CD4-positive, alpha-beta T cell treated with Interleukin-17A for 1 hour (primary cell): Measurements from ENCODE around the gene MED13.
"Not testable (repeated sequence)": the region's sequence is repeated elsewhere in the genome, so short reads cannot be mapped to it uniquely, and the experiment has no call there.

ENCODE experiments used
- DNase-seq: peaks from one replicate; pipeline ENCODE4 v3.0.0-alpha.2; 2020

MED13 gene

DNA sequence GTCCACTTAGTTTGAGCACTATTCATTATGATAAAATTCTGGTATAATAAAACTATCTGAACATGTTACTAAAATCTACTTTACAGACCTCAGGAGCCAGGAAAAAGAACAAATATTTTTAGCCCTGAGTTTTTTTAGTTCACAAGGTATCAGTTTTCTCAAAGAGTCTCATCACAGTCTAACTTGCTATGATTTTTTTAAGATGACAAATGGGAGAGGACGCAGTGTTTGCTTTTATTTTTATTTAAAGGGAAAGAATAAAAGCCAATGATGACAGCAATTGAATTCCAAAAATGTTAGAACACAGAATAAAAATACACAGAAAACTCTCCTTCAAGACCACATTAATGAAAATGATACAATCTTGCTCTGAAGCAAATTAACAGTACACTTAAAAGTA is 7.4 kb downstream of the MED13 start:
- DNase-seq = no peak

DNA sequence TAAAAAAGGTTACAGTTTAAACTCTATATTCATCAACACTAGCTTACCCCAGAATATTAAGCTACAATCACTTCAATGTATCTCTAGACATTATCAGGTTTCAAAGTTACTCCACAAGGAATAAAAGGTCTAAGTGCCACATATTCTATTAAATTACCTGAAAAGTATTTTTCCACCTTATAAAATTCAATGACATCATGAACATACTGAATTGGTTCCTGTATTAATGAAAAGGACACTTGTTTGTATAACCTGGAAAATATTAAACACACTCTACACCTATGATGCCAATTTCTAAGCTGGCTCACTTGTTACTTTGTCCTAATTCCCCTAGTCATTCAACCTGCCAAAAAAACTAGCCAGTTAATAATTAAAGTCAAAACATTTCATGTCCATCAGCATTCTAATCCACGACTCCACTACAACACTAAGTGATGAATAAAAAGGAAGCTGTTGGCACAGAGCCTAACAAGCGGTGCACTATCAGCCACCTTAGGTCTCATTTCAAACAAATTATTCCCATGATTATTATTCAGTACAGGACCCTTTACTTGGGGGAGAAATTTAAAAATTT is 12.2 kb downstream of the MED13 start:
- DNase-seq = no peak

DNA sequence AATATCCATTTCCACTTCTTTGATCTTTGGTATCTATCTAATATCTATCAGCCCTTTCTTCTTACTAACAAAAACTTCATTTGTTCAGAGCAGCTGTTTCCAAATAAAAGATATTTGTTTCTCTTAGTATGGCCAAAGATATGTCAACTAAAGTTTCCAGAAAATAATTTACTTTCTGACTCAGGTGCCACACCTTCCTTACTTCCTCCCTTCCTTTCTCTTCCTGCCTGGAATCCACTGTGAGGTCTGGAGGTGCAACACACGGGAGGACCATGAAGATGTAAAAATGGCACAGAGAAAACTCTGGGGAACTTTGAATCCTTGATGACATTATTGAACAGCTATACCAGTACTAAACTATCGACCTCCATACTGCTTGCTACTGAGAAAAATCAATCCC is 14.0 kb downstream of the MED13 start:
- DNase-seq = no peak

DNA sequence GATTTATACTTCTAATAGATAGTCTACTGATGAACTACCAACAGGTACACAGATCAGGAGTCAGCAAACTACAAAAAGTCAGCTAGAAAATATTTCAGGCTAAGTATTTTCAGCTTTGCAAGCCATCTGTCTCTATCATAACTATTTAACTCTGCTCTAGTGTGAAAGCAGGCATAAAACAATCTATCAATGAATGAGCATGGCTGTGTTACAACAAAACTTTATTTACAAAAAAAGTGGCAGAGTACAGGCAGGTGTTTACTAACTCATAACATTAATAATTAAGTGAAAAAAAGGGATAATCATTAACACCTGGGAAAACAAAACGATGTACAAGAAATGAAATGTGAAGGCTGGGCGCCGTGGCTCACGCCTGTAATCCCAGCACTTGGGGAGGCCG is 15.8 kb downstream of the MED13 start:
- no peak for DNase-seq

DNA sequence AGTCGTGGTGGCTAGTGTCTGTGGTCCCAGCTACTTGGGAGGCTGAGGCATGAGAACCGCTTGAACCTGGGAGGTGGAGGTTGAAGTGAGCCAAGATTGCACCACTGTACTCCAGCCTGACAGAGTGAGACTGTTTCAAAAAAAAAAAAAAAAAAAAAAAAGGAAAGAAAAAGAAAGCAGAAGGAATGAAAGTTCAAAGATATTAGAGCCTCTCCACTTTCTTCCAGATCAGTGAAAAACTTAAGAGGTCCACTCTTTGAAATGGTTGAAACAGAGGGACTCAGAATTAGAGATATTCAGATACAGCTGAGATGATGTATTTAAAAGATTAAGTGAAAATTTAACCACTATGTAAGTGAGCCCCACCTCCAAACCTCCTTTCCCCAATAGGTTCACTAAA is 16.8 kb downstream of the MED13 start:
- no peak for DNase-seq

DNA sequence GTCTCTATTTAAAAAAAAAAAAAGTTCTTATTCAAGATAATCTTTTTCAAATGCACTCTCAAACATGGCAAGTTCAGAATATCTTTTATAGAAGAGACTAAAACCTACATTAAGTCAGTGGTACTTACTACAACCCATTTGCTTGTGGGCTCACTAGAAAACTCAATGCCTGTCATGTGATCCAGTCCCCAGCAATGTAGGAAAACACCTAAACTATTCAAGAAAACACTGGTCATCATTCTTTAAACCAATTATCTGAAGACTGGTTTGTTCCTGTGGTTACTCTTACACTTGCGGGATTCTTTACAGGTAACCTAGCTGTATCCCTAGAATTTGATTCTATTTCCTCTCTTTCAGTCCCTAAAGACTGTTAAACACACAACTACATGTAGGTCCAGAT is 19.6 kb downstream of the MED13 start:
- no peak for DNase-seq

DNA sequence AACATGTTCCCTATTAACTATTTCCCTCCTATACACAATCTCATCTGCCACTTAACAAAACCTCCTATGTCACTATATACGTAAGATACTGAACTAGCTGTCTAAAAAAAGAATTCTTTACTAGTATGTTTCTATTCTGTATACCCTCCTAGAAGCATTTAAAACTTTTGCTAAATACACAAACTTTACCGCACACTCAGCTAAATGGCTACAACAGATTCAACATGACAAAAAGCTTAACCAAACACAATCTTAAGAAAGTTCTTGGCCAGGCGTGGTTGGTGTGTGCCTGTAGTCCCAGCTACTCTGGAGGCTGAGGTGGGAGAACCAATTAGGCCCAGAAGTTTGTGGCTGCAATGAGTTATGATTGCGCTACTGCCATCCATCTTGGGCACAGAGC is 20.0 kb downstream of the MED13 start:
- no peak for DNase-seq

DNA sequence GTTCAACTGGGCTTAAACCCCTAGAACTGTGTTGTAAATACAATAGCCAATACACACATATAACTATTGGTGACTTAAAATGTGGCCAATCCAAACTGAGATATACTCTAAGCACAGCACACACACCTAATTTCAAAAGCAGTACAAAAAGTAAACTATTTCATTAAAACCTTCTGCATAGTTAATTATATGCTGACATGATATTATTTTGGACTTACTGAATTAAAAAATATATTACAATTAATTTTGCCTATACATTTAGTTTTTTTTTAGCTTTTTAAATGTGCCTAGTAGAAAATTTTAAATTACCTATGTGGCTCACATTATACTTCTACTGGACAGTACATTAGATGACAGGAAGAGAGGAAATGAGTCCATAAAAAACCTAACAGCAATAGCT is 21.5 kb downstream of the MED13 start:
- no peak for DNase-seq

DNA sequence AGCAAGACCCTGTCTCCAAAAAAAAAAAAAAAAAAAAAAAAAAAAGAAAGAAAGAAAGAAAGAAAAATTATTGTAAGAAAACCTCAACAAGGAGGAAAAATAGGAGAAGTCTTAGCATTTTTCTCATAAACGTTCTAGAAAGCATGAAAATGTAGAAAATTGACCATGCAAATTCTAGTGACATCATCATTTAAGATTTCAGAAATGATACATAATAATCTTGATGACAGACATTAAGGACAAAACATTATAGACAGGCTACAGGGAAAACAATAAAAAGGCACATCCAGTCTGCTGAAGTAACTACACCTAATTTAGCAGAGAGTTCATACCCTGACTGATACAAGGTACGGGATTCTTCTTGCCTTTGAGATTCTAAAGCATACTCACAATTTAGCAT is 21.9 kb downstream of the MED13 start:
- DNase-seq = no peak

DNA sequence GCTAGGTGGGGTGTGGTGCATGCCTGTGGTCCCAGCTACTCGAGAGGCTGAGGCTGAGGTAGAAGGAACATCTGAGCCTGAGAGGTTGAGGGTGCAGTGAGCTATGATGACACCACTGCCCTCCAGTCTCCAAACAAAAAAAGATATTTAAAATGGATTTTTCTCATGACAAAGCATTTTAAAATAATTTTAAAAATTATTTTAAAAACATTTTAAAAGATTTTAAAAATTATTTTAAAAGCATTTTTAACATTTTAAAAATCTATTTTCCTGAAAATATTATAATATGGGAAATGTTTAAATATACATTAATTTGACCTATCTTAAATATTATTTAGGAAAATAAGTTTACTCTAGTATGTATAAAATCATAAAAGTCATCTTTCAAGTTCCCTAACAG is 26.8 kb downstream of the MED13 start:
- no peak for DNase-seq

DNA sequence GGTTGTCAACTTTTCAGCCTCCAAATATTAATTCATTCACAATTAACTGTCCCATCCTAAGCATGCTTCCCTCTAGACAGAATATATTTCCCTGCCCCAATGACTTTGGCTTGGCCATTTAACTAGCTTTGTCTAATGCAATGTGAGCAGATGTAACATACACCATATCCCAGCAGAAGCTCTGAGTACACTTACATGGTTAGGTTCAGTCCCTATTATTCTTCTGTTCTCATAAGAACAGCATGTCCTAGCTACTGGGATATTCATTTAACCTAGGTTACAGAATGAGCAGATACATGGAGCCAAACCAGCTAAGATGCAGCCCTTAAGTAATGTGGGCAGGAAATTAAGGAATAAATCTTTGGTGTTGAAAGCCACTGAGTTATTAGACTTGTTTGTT is 31.8 kb downstream of the MED13 start:
- DNase-seq = no peak

DNA sequence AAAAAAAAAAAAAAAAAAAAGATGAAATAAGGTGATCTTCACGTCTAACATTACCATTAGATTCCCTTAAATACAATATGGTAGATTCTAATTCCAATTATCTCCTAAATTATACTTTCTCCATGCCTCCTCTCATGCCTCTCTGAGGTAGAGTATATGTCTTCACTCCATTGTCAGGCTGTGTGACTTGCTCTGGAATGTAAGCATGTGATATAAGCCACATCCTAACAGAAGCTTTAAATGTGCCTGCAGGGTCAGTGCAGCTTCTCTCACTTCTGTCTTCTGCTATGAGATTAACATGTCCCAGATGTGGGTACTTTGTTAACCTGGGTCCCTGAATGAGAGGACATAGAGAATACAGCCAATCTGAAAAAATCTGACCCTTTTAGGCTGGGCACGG is 32.6 kb downstream of the MED13 start:
- DNase-seq = no peak

DNA sequence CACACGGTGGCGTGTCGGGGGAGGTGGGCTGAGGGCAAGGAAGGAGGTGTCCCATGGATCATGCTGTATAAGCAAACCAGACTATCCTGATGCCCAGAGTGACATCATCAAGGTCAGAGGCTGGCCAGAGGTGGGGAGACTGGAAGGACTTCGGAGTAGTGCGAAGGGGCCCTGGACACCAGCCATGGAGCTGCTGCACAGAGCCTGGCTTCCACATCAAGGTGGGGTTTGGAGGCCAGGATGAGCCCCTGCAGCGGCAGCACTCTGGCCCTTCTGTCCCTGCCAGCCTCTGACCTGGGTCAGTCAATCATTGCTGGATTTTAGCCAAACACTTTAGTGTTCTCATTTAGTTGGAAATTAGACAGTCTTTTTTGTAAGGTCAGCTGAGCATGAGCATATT is 34.8 kb downstream of the MED13 start:
- no peak for DNase-seq

DNA sequence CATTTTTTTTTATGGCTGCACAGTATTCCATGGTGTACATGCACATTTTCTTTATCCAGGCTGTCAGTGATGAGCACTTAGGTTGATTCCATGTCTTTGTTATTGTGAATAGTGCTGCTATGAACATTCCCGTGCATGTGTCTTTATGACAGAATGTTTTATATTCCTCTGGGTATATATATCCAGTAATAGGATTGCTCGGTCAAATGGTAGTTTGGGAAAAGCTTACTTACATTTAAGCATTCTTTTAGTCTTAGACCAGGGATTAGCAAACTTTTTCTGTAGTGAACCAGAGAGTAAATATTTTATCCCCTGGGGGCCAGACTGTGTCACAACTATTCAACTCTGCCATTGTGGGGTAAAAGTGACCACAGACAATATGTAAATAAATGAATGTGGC is 40.2 kb downstream of the MED13 start:
- no peak for DNase-seq

DNA sequence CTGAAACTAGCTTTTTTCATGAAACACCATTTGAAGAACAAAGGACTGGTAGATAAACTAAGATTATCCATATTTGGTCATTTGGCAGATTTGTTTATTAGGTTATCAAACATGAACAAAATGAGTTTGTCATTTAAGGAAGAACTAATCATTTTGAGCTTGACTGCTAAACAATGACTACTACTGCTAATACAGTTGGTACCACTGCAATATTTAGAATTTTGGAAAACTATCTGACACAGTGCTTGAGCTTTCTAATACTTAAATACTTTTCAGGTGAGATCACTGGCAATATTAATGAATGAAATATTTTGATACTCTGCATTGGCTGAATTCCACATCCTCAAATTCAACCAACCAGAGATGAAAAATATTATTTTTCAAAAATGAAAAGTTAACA is 47.2 kb downstream of the MED13 start:
- DNase-seq = no peak

DNA sequence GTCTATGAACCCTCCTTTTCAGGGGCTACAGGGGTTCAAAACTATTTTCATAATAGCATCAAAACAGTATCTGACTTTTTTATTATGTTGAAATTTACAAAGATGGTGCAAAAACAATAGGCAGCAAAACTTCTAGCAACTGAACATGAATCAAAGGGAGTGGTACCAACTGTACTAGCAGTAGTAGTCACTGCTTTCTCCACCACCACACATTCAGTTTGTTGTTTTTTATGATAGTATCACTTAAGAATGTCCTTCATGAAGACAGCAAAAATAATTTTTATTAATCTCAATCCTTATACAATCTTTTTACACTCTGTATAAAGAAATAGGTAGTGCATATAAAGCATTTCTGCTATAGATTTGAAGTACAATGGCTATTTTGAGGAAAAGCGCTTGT is 47.6 kb downstream of the MED13 start:
- DNase-seq = no peak

DNA sequence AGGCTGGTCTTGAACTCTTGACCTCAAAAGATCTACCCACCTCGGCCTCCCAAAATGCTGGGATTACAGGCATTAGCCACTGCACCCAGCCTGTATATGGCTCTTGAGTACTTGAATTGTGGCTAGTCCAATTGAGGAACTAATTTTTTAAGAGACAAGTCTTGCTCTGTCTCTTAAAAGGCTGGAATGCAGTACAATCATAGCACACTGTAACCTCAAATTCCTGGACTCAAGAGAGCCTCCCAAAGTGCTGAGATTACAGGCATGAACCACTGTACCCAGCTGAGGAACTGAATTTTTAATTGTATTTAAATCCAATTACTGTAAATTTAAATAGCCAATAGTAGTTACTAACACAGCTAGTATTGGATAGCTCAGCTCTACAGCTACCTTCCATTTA is 50.6 kb downstream of the MED13 start:
- no peak for DNase-seq

DNA sequence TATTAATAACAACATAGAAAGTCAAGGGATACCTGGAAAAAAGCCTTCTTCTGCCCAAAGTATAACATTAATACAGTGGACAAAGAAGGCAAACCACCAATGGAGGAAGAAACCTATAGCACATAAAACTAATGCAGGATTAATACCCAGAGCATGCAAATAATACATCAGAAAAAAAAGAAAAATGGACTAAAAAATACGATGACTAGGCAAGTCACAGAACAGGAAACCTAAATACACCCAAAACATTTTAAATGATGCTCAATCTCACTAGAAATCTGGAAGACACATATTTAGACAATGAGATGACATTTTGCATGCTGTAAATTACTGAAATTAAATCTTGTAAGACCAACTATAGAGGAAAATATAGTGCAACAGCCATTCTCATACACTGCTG is 55.9 kb downstream of the MED13 start:
- no peak for DNase-seq

DNA sequence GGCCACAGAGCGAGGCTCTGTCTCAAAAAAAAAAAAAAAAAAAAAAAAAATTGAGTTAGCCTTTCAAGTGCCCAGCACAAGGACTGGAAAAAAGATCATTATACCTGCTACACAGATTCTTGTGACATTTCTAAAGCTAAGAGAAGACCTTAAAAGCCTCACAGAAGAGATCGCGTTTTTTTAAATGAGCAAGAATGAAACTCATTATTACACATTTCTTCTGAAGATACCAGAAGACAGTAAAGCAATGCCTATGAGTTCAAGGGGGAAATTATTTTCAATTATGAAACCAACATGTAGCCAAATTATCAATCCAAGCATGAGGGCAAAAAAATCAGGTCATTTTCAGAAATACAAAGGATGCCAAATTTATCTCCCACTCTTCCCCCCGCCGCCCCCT is 56.8 kb downstream of the MED13 start:
- DNase-seq = no peak

DNA sequence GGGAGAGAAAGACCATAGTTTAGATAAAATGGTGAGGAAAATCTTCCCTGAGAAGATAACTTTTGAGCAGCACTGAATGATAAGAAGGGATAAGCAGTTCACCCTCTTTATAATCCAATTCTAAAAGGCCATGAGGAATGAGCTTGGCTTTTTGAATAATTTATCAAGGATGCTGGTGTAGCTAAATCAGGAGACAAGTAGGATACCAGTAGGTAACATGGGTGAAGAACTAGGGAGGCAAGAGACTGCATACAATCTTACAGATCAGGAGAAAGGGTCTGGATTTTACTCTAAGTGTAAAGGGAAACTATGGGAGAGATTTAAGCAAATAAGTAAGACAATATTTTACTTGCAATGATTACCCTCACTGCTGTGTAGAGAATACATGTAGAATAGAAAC is 60.7 kb downstream of the MED13 start:
- DNase-seq = no peak

DNA sequence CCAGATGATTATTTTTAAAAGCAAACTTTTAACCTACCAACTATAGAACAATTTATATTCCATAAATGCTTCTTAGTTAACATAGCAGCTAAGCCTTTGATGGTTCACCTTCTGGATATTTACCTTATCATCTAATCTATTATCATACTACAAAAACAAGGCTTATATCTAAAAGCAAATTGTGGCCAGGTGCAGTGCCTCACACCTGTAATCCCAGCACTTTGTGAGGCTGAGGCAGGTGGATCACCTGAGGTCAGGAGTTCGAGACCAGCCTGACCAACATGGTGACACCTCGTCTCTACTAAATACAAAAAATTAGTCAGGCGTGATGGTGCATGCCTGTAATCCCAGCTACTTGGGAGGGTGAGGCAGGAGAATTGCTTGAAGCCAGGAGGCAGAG is 61.9 kb downstream of the MED13 start:
- DNase-seq = not testable (repeated sequence)

DNA sequence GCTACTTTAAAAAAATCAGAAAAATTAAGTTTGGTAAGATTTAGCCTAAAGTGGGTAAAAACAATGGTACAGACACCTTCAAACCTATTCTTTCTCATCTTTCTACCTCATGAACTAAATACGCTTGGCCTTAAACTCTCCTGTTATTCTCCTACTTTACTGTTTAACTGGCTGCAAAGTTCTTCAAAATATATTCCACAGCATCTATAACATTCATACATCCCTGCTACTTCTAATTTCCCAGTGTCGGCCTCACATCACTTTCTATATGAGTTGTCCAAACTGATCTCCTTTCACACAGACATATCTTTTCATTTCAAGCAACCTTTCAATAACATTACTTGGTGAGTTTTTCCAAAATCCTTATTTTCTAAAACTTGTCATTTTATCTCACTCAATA is 64.0 kb downstream of the MED13 start:
- DNase-seq = no peak

DNA sequence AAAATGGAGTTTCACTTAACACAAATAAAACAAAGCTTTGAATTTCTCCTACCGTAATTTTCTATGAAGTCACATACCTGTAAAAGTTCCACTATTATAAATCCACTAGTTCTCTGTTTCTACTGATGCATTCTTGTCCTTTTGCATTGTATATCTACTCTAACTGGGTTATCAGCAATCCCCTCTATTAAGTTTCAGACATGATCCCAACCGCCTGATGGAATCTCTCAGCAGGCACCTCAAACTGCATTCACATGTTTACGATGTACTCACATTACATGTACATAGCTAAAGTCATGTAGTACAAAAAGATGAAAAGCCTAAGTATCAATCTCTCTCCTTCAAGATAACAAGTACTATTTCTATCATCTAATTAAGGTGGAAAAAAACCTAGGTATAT is 64.9 kb downstream of the MED13 start:
- no peak for DNase-seq

DNA sequence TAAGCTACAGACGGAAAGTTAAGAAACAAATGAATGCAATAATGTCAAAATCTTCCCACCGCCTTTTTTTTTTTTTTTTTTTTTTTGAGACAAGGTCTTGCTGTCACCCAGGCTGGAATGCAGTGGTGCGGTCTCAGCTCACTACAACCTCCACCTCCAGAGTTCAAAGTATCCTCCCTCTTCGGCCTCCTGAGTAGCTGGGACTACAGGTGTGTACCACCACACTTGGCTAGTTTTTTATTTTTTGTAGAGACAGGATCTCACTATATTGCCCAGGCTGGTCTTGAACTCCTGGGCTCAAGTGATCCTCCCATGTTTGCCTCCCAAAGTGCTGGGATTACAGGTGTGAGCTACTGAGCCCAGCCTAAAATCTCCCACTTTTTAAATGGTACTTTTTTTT is 66.5 kb downstream of the MED13 start:
- not testable (repeated sequence) for DNase-seq

DNA sequence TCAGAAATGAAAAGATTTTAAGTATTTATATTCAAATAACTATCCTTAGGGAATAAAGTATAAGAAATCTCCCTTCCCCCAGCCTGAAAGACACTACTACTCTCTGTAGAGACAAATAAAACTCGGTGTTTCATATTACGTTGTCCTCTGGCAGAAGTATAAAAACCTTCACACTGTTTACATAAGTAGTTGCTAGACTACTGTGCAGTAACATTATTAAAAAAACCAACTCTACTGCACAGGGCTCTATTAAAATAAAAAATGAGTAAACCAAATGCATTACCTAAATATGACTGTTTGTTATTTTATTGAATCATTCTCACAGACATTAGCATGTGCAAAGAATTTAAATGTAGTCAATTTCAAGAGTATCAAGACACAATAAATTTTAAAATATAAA is 67.4 kb downstream of the MED13 start:
- no peak for DNase-seq
